ENCODE results near the gene LURAP1L. TPM values are rescaled to one million over a fixed set of nuclear protein-coding genes. Genes with fewer than 3 reads are reported as not detected.
A peak's percentile ranks its signal among the peaks of the same experiment; 100 is the strongest.

Gene LURAP1L
- polyA plus RNA-seq, 4 donors: 3.5 to 17.5 (median 6.5) TPM

- Histone ChIP-seq H3K27ac (ENCODE audit: low read depth in 1 of 3, low read length in 2 of 3) (no peak overlapping the region), H3K9me3 (ENCODE audit: control insufficient read depth in 2 of 2, insufficient read depth in 1 of 2, low read depth in 1 of 2, low read length in 1 of 2) (no peaks in the 10 kb centered on the region), H3K27me3 (ENCODE audit: control insufficient read depth in 3 of 3, insufficient read depth in 3 of 3, low read length in 3 of 3) (no peaks in the 10 kb centered on the region), H3K4me3 (ENCODE audit: low read depth in 1 of 3, low read length in 3 of 3) (no peak overlapping the region), H3K36me3 (ENCODE audit: control insufficient read depth in 3 of 3, insufficient read depth in 2 of 3, low read depth in 1 of 3, low read length in 3 of 3) (no peaks in the 10 kb centered on the region), H3K4me1 (ENCODE audit: control insufficient read depth in 3 of 3, insufficient read depth in 2 of 3, low read depth in 1 of 3, low read length in 2 of 3) (peaks cover 0 to 4% (median 3%) of the 10 kb centered on the region in 3 donors)
- FAIRE-seq (no peak), DNase-seq (no peak)
- WGBS, 3 donors: 26 to 50% (median 39%) methylated on average over 1 of the region's 1 CpG
These were observed 74.7 kb downstream of the LURAP1L start for GRCh38 chr9:12849486-12850003.

GRCh38 chr9:12851341-12852090, 76.7 kb downstream of the LURAP1L start:
- FAIRE-seq (no peak), DNase-seq (no peak)
- H3K27ac ChIP-seq (ENCODE audit: low read depth in 1 of 3, low read length in 2 of 3): no peak overlapping the region
- no peaks in the 10 kb centered on the region for H3K9me3 ChIP-seq (ENCODE audit: control insufficient read depth in 2 of 2, insufficient read depth in 1 of 2, low read depth in 1 of 2, low read length in 1 of 2)
- no peaks in the 10 kb centered on the region for H3K36me3 ChIP-seq (ENCODE audit: control insufficient read depth in 3 of 3, insufficient read depth in 2 of 3, low read depth in 1 of 3, low read length in 3 of 3)
- H3K27me3 ChIP-seq (ENCODE audit: control insufficient read depth in 3 of 3, insufficient read depth in 3 of 3, low read length in 3 of 3): no peaks in the 10 kb centered on the region
- WGBS, 3 donors: 69 to 72% (median 71%) methylated on average over 6 of the region's 6 CpGs
- H3K4me1 ChIP-seq (ENCODE audit: control insufficient read depth in 3 of 3, insufficient read depth in 2 of 3, low read depth in 1 of 3, low read length in 2 of 3): peaks cover 0 to 4% (median 3%) of the 10 kb centered on the region in 3 donors
- no peak overlapping the region for H3K4me3 ChIP-seq (ENCODE audit: low read depth in 1 of 3, low read length in 3 of 3)

- FAIRE-seq: no peak
- no peaks in the 10 kb centered on the region for H3K36me3 ChIP-seq (ENCODE audit: control insufficient read depth in 3 of 3, insufficient read depth in 2 of 3, low read depth in 1 of 3, low read length in 3 of 3)
- H3K4me1 ChIP-seq (ENCODE audit: control insufficient read depth in 3 of 3, insufficient read depth in 2 of 3, low read depth in 1 of 3, low read length in 2 of 3): peaks cover 0 to 4% (median 3%) of the 10 kb centered on the region in 3 donors
- H3K4me3 ChIP-seq (ENCODE audit: low read depth in 1 of 3, low read length in 3 of 3): no peak overlapping the region
- 78 to 86% (median 83%) methylated on average over 4 of the region's 4 CpGs for WGBS, 3 donors
- H3K9me3 ChIP-seq (ENCODE audit: control insufficient read depth in 2 of 2, insufficient read depth in 1 of 2, low read depth in 1 of 2, low read length in 1 of 2): no peaks in the 10 kb centered on the region
- no peaks in the 10 kb centered on the region for H3K27me3 ChIP-seq (ENCODE audit: control insufficient read depth in 3 of 3, insufficient read depth in 3 of 3, low read length in 3 of 3)
- no peak for DNase-seq
- no peak overlapping the region for H3K27ac ChIP-seq (ENCODE audit: low read depth in 1 of 3, low read length in 2 of 3)
These were observed 78.2 kb downstream of the LURAP1L start for GRCh38 chr9:12853051-12853450.

- Histone ChIP-seq H3K9me3 (ENCODE audit: control insufficient read depth in 2 of 2, insufficient read depth in 1 of 2, low read depth in 1 of 2, low read length in 1 of 2) (no peaks in the 10 kb centered on the region), H3K27me3 (ENCODE audit: control insufficient read depth in 3 of 3, insufficient read depth in 3 of 3, low read length in 3 of 3) (no peaks in the 10 kb centered on the region), H3K36me3 (ENCODE audit: control insufficient read depth in 3 of 3, insufficient read depth in 2 of 3, low read depth in 1 of 3, low read length in 3 of 3) (no peaks in the 10 kb centered on the region), H3K4me3 (ENCODE audit: low read depth in 1 of 3, low read length in 3 of 3) (no peak overlapping the region), H3K27ac (ENCODE audit: low read depth in 1 of 3, low read length in 2 of 3) (peak overlapping the region in 2 of 3 donors; percentile 29 to 32), H3K4me1 (ENCODE audit: control insufficient read depth in 3 of 3, insufficient read depth in 2 of 3, low read depth in 1 of 3, low read length in 2 of 3) (peaks cover 0 to 7% (median 5%) of the 10 kb centered on the region in 3 donors)
- WGBS, 3 donors: 54 to 69% (median 57%) methylated on average over 2 of the region's 2 CpGs
- FAIRE-seq: no peak
- DNase-seq: peak; percentile 69 to 74
These were observed 79.4 kb downstream of the LURAP1L start for GRCh38 chr9:12854221-12854620.

- Histone ChIP-seq H3K4me1 (ENCODE audit: control insufficient read depth in 3 of 3, insufficient read depth in 2 of 3, low read depth in 1 of 3, low read length in 2 of 3) (peaks cover 0 to 16% (median 6%) of the 10 kb centered on the region in 3 donors), H3K9me3 (ENCODE audit: control insufficient read depth in 2 of 2, insufficient read depth in 1 of 2, low read depth in 1 of 2, low read length in 1 of 2) (no peaks in the 10 kb centered on the region), H3K27me3 (ENCODE audit: control insufficient read depth in 3 of 3, insufficient read depth in 3 of 3, low read length in 3 of 3) (no peaks in the 10 kb centered on the region), H3K4me3 (ENCODE audit: low read depth in 1 of 3, low read length in 3 of 3) (no peak overlapping the region), H3K27ac (ENCODE audit: low read depth in 1 of 3, low read length in 2 of 3) (no peak overlapping the region), H3K36me3 (ENCODE audit: control insufficient read depth in 3 of 3, insufficient read depth in 2 of 3, low read depth in 1 of 3, low read length in 3 of 3) (no peaks in the 10 kb centered on the region)
- FAIRE-seq (no peak), DNase-seq (no peak)
- 83 to 95% (median 90%) methylated on average over 4 of the region's 4 CpGs for WGBS, 3 donors
These were observed 80.2 kb downstream of the LURAP1L start for GRCh38 chr9:12855066-12855465.

- Histone ChIP-seq H3K36me3 (ENCODE audit: control insufficient read depth in 3 of 3, insufficient read depth in 2 of 3, low read depth in 1 of 3, low read length in 3 of 3) (no peaks in the 10 kb centered on the region), H3K9me3 (ENCODE audit: control insufficient read depth in 2 of 2, insufficient read depth in 1 of 2, low read depth in 1 of 2, low read length in 1 of 2) (no peaks in the 10 kb centered on the region), H3K27me3 (ENCODE audit: control insufficient read depth in 3 of 3, insufficient read depth in 3 of 3, low read length in 3 of 3) (no peaks in the 10 kb centered on the region), H3K4me3 (ENCODE audit: low read depth in 1 of 3, low read length in 3 of 3) (no peak overlapping the region), H3K4me1 (ENCODE audit: control insufficient read depth in 3 of 3, insufficient read depth in 2 of 3, low read depth in 1 of 3, low read length in 2 of 3) (peaks cover 4 to 25% (median 6%) of the 10 kb centered on the region in 3 donors), H3K27ac (ENCODE audit: low read depth in 1 of 3, low read length in 2 of 3) (no peak overlapping the region)
- FAIRE-seq: no peak
- WGBS, 3 donors: 70 to 78% (median 70%) methylated on average over 5 of the region's 5 CpGs
- no peak for DNase-seq
These were observed 81.8 kb downstream of the LURAP1L start for GRCh38 chr9:12856603-12857002.

- DNase-seq: peak; percentile 58 to 62
- WGBS, 3 donors: 45 to 63% (median 47%) methylated on average over 5 of the region's 5 CpGs
- Histone ChIP-seq H3K4me1 (ENCODE audit: control insufficient read depth in 3 of 3, insufficient read depth in 2 of 3, low read depth in 1 of 3, low read length in 2 of 3) (peaks cover 4 to 44% (median 7%) of the 10 kb centered on the region in 3 donors), H3K4me3 (ENCODE audit: low read depth in 1 of 3, low read length in 3 of 3) (no peak overlapping the region), H3K27ac (ENCODE audit: low read depth in 1 of 3, low read length in 2 of 3) (peak overlapping the region in 1 of 3 donors; percentile 74), H3K36me3 (ENCODE audit: control insufficient read depth in 3 of 3, insufficient read depth in 2 of 3, low read depth in 1 of 3, low read length in 3 of 3) (no peaks in the 10 kb centered on the region), H3K27me3 (ENCODE audit: control insufficient read depth in 3 of 3, insufficient read depth in 3 of 3, low read length in 3 of 3) (no peaks in the 10 kb centered on the region), H3K9me3 (ENCODE audit: control insufficient read depth in 2 of 2, insufficient read depth in 1 of 2, low read depth in 1 of 2, low read length in 1 of 2) (no peaks in the 10 kb centered on the region)
- FAIRE-seq: no peak
These were observed 85.0 kb downstream of the LURAP1L start for GRCh38 chr9:12859704-12860251.

- H3K27me3 ChIP-seq (ENCODE audit: control insufficient read depth in 3 of 3, insufficient read depth in 3 of 3, low read length in 3 of 3): no peaks in the 10 kb centered on the region
- H3K36me3 ChIP-seq (ENCODE audit: control insufficient read depth in 3 of 3, insufficient read depth in 2 of 3, low read depth in 1 of 3, low read length in 3 of 3): no peaks in the 10 kb centered on the region
- FAIRE-seq: no peak
- WGBS, 3 donors: 12 to 74% (median 33%) methylated on average over 1 of the region's 1 CpG
- peaks cover 4 to 44% (median 7%) of the 10 kb centered on the region in 3 donors for H3K4me1 ChIP-seq (ENCODE audit: control insufficient read depth in 3 of 3, insufficient read depth in 2 of 3, low read depth in 1 of 3, low read length in 2 of 3)
- peak; percentile 43 to 61 for DNase-seq
- no peaks in the 10 kb centered on the region for H3K9me3 ChIP-seq (ENCODE audit: control insufficient read depth in 2 of 2, insufficient read depth in 1 of 2, low read depth in 1 of 2, low read length in 1 of 2)
- no peak overlapping the region for H3K4me3 ChIP-seq (ENCODE audit: low read depth in 1 of 3, low read length in 3 of 3)
- H3K27ac ChIP-seq (ENCODE audit: low read depth in 1 of 3, low read length in 2 of 3): peak overlapping the region in 2 of 3 donors; percentile 32 to 74
These were observed 86.2 kb downstream of the LURAP1L start for GRCh38 chr9:12860998-12861397.

Data from small intestine (tissue), 7 donors.